Measurements from ENCODE around the gene KIF17.
A peak's percentile ranks its signal among the peaks of the same experiment; 100 is the strongest.

KIF17 gene

DNA sequence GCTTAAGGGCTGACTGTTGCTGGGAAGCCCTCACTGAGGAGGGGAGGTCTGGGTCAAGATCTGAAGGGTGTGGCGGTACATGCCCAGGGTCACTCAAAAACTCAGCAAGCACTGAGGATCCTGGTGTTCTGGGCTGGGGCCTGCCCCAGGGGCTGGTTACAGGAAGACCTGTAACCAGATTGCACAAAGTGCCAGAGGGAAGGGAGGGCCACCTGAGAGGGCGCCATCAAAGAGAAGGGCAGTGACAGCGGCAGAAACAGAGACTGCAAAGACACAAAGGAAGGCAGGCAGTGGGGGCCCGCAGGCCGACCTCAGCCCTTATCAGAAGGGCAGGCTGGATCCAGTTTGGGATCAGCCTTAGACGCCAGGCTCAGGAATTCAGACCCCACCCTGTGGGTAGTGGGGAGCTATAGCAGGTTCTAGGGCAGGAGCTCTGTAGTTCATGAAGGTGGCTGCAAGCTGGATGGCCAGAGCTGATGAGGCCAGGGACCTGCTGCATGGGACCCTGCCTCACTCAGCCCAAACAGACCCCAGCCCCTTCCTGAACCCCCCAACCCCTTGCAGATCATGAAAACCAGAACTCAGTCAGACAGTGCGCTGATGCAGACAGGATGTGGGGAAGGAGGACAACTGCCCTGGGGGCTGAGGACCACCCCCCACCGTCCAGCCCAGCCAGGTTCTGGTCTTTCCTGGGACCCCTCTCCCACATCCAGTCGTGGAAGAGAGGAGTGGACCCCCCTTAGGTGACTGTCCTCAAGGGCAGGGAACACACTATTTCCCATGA, 10.8 kb upstream of the KIF17 start:
- TF ChIP-seq, protein P1, sequence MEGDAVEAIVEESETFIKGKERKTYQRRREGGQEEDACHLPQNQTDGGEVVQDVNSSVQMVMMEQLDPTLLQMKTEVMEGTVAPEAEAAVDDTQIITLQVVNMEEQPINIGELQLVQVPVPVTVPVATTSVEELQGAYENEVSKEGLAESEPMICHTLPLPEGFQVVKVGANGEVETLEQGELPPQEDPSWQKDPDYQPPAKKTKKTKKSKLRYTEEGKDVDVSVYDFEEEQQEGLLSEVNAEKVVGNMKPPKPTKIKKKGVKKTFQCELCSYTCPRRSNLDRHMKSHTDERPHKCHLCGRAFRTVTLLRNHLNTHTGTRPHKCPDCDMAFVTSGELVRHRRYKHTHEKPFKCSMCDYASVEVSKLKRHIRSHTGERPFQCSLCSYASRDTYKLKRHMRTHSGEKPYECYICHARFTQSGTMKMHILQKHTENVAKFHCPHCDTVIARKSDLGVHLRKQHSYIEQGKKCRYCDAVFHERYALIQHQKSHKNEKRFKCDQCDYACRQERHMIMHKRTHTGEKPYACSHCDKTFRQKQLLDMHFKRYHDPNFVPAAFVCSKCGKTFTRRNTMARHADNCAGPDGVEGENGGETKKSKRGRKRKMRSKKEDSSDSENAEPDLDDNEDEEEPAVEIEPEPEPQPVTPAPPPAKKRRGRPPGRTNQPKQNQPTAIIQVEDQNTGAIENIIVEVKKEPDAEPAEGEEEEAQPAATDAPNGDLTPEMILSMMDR (IDR thresholded peaks at IDR 0.05; ENCODE audit: low read depth, low read length, missing control alignments), result no peak
- DNase-seq (ENCODE audit: extremely low read depth, low read depth), result no peak
- H3K4me3 ChIP-seq (replicated peaks; ENCODE audit: low read depth, low read length), result no peak overlapping the region

DNA sequence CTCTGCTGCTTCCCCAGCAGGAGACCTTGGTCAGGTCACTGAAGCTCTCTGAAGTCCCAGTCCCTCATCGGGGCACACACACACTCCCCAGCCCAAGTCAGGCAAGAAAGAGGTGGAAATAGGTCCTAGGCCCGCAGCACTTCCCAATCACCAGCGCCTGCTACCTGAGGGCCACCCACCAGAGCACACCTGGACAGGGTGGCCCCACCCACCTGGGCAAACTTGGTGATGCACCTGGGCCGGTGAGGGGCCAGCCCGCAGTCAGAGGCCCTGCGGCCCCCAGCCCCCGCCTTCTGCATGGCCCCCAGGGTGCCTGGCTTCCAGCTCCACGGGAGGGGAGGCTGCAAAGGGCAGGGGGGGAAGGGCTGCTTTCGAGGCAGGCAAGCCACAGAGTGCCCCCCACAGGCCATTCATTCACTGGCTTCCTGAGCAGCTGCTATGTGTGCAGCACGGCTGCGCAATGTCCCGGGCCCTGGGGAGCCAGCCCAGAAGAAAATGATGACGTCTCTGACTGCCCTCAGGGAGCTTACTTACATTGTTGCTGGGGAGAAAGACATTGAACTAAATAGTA, 10.0 kb upstream of the KIF17 start:
- TF ChIP-seq, protein P1 (IDR thresholded peaks at IDR 0.05; ENCODE audit: low read depth, low read length, missing control alignments), result no peak
- H3K4me3 ChIP-seq (replicated peaks; ENCODE audit: low read depth, low read length), result no peak overlapping the region
- DNase-seq (ENCODE audit: extremely low read depth, low read depth), result no peak

DNA sequence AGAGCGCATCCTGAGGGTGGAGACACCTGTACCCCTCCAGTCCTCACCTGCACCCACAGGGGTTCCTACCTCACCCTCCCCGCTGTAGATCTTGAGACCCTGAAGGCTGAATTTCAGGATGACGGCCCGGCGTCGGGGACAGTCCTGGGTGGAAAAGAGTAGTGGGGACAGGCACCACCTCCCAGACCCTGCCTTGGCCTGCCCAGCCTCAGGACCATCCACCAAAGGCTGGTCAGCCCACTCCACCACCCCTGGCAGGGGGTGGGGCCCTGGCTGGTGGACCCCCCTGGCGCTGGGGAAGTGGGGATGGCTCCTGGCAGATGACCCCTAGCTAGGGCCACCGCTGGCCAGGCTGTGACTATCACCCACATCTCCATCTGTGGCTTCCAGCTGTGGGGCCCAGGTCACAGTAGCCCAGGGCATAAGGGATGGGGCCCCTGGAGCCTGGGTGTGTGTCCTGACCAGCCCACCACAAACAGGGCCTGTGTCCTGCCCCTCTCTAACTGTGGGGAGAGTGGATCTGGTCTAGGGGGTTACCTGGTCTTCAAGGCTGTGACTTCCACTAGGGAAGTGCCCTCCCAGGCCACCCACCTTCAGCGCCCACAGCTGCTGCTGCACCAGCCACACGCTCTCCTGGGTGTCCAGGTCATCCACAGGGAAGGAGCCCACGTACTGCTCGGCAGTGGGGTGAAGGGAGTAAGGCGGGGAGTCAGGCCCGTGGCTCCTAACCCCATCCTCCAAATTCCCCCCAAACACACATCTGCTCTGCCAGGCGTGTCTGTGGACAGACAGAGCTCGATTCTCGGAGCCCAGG, 9.3 kb upstream of the KIF17 start:
- no peak for DNase-seq (ENCODE audit: extremely low read depth, low read depth)
- TF ChIP-seq, protein P1 (IDR thresholded peaks at IDR 0.05; ENCODE audit: low read depth, low read length, missing control alignments), result no peak
- no peak overlapping the region for H3K4me3 ChIP-seq (replicated peaks; ENCODE audit: low read depth, low read length)

DNA sequence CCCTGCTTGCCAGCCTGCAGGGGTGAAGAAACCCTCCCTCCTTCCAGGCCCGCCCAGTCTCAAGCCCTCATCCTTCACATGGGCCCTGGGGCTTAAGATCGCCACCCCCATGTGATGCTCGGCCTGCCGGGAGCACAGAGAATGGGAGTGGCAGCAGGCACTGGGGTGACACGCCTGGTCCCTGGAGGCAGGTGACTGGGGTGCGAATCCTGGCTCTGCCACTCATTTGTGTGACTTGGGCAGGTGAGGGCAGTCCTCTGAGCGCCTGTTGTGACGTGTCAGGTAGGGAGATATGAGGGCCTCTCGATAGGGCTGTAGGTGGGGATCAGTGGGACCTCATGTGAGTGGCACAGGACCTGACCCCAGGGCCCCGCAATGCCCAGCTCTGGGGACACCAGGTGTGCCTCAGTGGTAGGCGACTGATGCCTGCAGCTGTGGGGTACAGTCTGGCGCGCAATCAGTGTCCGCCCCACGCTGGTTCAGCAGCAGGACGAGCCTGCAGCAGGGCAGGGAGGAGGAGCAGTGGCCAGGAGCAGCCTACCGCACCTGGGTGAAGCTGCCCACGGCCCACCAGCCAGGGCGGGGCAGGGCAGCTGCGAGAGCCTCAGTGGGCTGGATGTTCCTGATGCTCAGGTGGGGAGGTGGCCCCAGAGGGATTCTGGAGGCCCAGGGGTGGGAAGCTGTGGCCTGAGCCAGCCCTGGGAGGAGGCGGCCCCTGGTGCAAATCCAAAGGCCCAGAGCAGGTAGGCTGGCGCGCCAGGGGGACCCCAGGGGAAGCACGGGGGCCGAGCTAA, 8.5 kb upstream of the KIF17 start:
- no peak overlapping the region for H3K4me3 ChIP-seq (replicated peaks; ENCODE audit: low read depth, low read length)
- TF ChIP-seq, protein P1 (IDR thresholded peaks at IDR 0.05; ENCODE audit: low read depth, low read length, missing control alignments), result no peak
- DNase-seq (ENCODE audit: extremely low read depth, low read depth), result no peak

DNA sequence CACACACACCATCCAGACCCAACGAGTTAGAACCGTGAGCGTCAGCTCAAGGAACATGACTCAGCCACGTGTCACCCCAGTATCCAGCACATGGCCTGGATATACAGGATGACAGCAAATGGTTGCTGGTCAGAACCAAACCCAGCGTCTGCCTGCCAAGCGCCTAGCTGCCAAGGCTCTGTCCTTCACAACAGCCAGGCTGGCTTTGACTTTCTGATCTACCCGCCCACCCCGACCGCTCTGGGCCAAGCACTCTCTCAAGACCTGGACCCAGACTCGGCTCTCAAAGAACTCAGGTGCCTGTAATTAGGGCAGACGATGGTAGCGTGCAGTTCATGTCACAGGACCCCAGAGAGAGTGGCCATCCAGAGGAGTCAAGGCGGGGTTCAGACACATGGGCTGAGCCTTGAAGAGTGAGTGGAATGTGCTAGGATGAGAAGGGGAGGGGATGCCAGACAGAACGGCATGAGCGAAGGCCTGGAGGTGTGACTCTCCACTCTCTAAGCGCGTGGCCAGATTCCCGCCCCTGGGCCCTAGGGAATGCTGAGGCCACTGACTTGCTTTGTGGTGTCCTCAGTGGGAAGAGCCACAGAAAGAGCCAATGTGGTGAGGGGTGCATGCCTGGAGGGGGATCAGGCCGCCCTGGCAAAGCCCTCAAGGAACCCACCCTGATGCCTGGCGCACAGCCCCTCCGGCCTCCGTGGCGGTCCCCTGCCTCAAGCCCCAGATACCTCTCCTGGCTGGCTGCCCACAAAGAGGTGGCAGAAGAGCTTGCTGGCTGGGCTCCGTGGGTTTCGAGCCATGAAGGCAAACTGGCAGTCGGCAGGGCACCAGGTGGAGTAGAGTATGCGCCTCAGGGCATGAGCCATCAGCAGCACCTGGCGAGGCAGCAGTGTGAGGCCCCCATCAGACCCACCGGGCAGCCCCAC, 7.6 kb upstream of the KIF17 start:
- TF ChIP-seq, protein P1 (IDR thresholded peaks at IDR 0.05; ENCODE audit: low read depth, low read length, missing control alignments), result no peak
- peak; percentile 61 for DNase-seq (ENCODE audit: extremely low read depth, low read depth)
- H3K4me3 ChIP-seq (replicated peaks; ENCODE audit: low read depth, low read length), result no peak overlapping the region

All from HFF-Myc (cell line).